Activated B cell treated with CpG ODN at 0.5 μM for 24 hours (primary cell): ENCODE data around the gene MDP1. TPM values are rescaled to one million over a fixed set of nuclear protein-coding genes. Genes with fewer than 3 reads are reported as not detected.

Experiments used
- ATAC-seq: fragments of 200-7000 bp; cut with Tn5 transposase; one replicate; pipeline ENCODE4 v1.10.0; 2021; ENCODE audit warnings: low read depth, mild to moderate bottlenecking, moderate library complexity
- CTCF ChIA-PET: fragments of 350-600 bp; sonication (Branson Sonifier 250); formaldehyde crosslinking; loops from one replicate; lab custom pipeline; 2021; ENCODE audit warnings: antibody characterized with exemption; lab: Charles Lee
- POLR2A ChIA-PET: fragments of 350-600 bp; sonication (Branson Sonifier 250); formaldehyde crosslinking; loops from one replicate; lab custom pipeline; 2021; ENCODE audit warnings: antibody characterized with exemption; lab: Charles Lee
- DNase-seq: peaks from one replicate; pipeline ENCODE4 v3.0.0; 2022
- H3K27ac Mint-ChIP-seq: one replicate; pipeline ENCODE4 v1.8.0; 2020; ENCODE audit warnings: mixed read lengths
- H3K27me3 Mint-ChIP-seq: one replicate; pipeline ENCODE4 v1.8.0; 2021; ENCODE audit warnings: mixed read lengths
- H3K36me3 Mint-ChIP-seq: one replicate; pipeline ENCODE4 v1.8.0; 2021; ENCODE audit warnings: low read depth, mixed read lengths
- H3K4me1 Mint-ChIP-seq: one replicate; pipeline ENCODE4 v1.8.0; 2021; ENCODE audit warnings: mixed read lengths
- H3K4me3 Mint-ChIP-seq: one replicate; pipeline ENCODE4 v1.8.0; 2020; ENCODE audit warnings: mild to moderate bottlenecking, mixed read lengths
- H3K9me3 Mint-ChIP-seq: one replicate; pipeline ENCODE4 v1.8.0; 2020; ENCODE audit warnings: mixed read lengths
- CTCF ChIP-seq: fragments of 200-600 bp; IDR thresholded peaks from one replicate; pipeline ENCODE4 v1.8.0; 2022; ENCODE audit warnings: antibody characterized with exemption, mild to moderate bottlenecking
- intact Hi-C: fragments of 100-400 bp; cut with micrococcal nuclease; formaldehyde crosslinking; loops from one replicate; pipeline ENCODE4 v1.15.1; 2024
- total RNA-seq: library from RNA; stranded (reverse); gene quantifications from 2 replicates; pipeline ENCODE4 v1.2.3, GENCODE V29; 2022

The MDP1 gene
- total RNA-seq, 1 donor from 2014 or later: 16.3 TPM

- intact Hi-C loops: loop anchor here (5.0 kb wide), 1 partner anchor 38 kb away; the partner anchor contains the start of gene RABGGTA
- TF ChIP-seq CTCF: no peak
- ATAC-seq: no peak
- Mint-ChIP-seq H3K4me1 (peaks cover 55% of the 10 kb centered on the region), H3K36me3 (peaks cover 60% of the 10 kb centered on the region), H3K4me3 (peak overlapping the region; percentile 5), H3K27ac (no peak overlapping the region), H3K9me3 (no peaks in the 10 kb centered on the region), H3K27me3 (no peaks in the 10 kb centered on the region)
- DNase-seq: no peak
- ChIA-PET CTCF (interaction anchor here (0.9 to 1.6 kb wide), 5 partner anchors 9 to 74 kb away, joined by 4 to 6 read pairs (median 5); partner anchors contain the start of genes IRF9 and TINF2), POLR2A (interaction anchor here (0.6 to 4.4 kb wide), 9 partner anchors 8 to 98 kb away, joined by 3 to 48 read pairs (median 3); partner anchors contain the start of genes CHMP4A, MDP1, PSME1 and RABGGTA)
These were observed 18.5 kb upstream of the MDP1 start for GRCh38 chr14:24234095-24235005.

GRCh38 chr14:24233538-24233866, 17.6 kb upstream of the MDP1 start:
- peak overlapping the region; percentile 99 for H3K4me3 Mint-ChIP-seq
- no peak for DNase-seq
- TF ChIP-seq CTCF: no peak
- H3K4me1 Mint-ChIP-seq: peaks cover 49% of the 10 kb centered on the region
- peak overlapping the region; percentile 94 for H3K27ac Mint-ChIP-seq
- no peaks in the 10 kb centered on the region for H3K9me3 Mint-ChIP-seq
- H3K36me3 Mint-ChIP-seq: peaks cover 55% of the 10 kb centered on the region
- ATAC-seq: no peak
- H3K27me3 Mint-ChIP-seq: no peaks in the 10 kb centered on the region
- intact Hi-C loops: loop anchor here (5.0 kb wide), 1 partner anchor 39 kb away; the partner anchor contains the start of gene RABGGTA
- ChIA-PET POLR2A (interaction anchor here (0.6 to 4.4 kb wide), 3 partner anchors 9 to 87 kb away, joined by 3 to 48 read pairs (median 3); partner anchors contain the start of genes PSME2 and TINF2), CTCF (interaction anchor here (1.4 kb wide), 1 partner anchor 9 kb away, joined by 4 read pairs; the partner anchor contains the start of gene TINF2)

- Mint-ChIP-seq H3K27ac (peak within 1 kb of the TSS; percentile 94), H3K4me1 (peaks cover 45% of the 10 kb centered on the region), H3K4me3 (peak within 1 kb of the TSS; percentile 99), H3K36me3 (peaks cover 50% of the 10 kb centered on the region), H3K27me3 (no peaks in the 10 kb centered on the region), H3K9me3 (no peaks in the 10 kb centered on the region)
- DNase-seq (peak; percentile 83), ATAC-seq (peak; percentile 59)
- ChIA-PET POLR2A (interaction anchor here (0.6 to 4.4 kb wide), 10 partner anchors 9 to 86 kb away, joined by 3 to 48 read pairs (median 6); partner anchors contain the start of genes CHMP4A, IRF9, MDP1 and PSME2), CTCF (interaction anchor here (1.4 kb wide), 1 partner anchor 10 kb away, joined by 4 read pairs; the partner anchor contains the start of gene TINF2)
- no peak for TF ChIP-seq CTCF
- intact Hi-C loops: loop anchor here (1.0 to 5.0 kb wide), 9 partner anchors 9 to 198 kb away; partner anchors contain the start of genes DCAF11, DHRS1, IPO4 and MDP1
These were observed 17.0 kb upstream of the MDP1 start, which contains the start of gene GMPR2 for GRCh38 chr14:24232645-24233537. GMPR2 (plus strand) TSS chr14:24232929; CDS start chr14:24233254, 325 bp downstream.

GRCh38 chr14:24232121-24232644, 16.3 kb upstream of the MDP1 start, which contains the start of gene NEDD8:
NEDD8 (minus strand) TSS chr14:24232367; CDS start chr14:24232267, 100 bp downstream.
- DNase-seq (no peak), ATAC-seq (peak; percentile 88)
- ChIA-PET POLR2A (interaction anchor here (0.6 to 4.4 kb wide), 10 partner anchors 10 to 85 kb away, joined by 3 to 48 read pairs (median 6); partner anchors contain the start of genes CHMP4A, IRF9, MDP1 and PSME2), CTCF (no interaction called here)
- intact Hi-C loops: loop anchor here (1.0 to 5.0 kb wide), 9 partner anchors 10 to 199 kb away; partner anchors contain the start of genes DCAF11, DHRS1, IPO4 and MDP1
- peak within 1 kb of the TSS; percentile 94 for H3K27ac Mint-ChIP-seq
- no peaks in the 10 kb centered on the region for H3K9me3 Mint-ChIP-seq
- peak within 1 kb of the TSS; percentile 99 for H3K4me3 Mint-ChIP-seq
- peaks cover 43% of the 10 kb centered on the region for H3K4me1 Mint-ChIP-seq
- TF ChIP-seq CTCF: no peak
- H3K36me3 Mint-ChIP-seq: peaks cover 47% of the 10 kb centered on the region
- no peaks in the 10 kb centered on the region for H3K27me3 Mint-ChIP-seq
